ENCODE measurements around the gene GALNT18.

DNA sequence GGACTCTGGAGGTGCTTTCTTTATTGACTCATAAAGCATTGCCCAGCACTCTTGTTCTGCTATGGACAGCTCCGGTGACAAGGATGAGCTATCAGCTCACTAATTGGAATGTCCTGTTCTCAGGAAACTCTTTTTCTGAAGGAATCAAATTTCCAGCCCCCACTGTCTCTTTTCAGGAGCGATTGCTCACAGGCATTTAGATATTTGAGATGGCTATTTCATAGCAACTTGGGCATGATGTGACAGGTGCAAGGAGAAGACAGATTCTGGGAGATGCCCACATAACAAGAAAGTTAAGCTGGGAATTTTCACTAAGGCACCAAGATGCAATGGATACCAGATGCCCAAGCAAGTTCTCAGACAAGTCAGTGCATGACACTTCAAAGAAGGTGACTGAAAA is 145.3 kb downstream of the GALNT18 start:
- TF ChIP-seq POLR2A (IDR thresholded peaks at IDR 0.05), result no peak
- TF ChIP-seq, protein P1, sequence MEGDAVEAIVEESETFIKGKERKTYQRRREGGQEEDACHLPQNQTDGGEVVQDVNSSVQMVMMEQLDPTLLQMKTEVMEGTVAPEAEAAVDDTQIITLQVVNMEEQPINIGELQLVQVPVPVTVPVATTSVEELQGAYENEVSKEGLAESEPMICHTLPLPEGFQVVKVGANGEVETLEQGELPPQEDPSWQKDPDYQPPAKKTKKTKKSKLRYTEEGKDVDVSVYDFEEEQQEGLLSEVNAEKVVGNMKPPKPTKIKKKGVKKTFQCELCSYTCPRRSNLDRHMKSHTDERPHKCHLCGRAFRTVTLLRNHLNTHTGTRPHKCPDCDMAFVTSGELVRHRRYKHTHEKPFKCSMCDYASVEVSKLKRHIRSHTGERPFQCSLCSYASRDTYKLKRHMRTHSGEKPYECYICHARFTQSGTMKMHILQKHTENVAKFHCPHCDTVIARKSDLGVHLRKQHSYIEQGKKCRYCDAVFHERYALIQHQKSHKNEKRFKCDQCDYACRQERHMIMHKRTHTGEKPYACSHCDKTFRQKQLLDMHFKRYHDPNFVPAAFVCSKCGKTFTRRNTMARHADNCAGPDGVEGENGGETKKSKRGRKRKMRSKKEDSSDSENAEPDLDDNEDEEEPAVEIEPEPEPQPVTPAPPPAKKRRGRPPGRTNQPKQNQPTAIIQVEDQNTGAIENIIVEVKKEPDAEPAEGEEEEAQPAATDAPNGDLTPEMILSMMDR (IDR thresholded peaks at IDR 0.05), result no peak
